CD1c-positive myeloid dendritic cell (primary cell): ENCODE results near the gene GPR162.

Source experiments
- DNase-seq: peaks from one replicate; pipeline ENCODE4 v3.0.0-alpha.2; 2016; ENCODE audit errors: extremely low spot score

The GPR162 gene

GRCh38 chr12:6836851-6837250 is 15.2 kb downstream of the GPR162 start:
- no peak for DNase-seq

GRCh38 chr12:6837370-6838060 is 15.9 kb downstream of the GPR162 start:
- no peak for DNase-seq

GRCh38 chr12:6838854-6839253 is 17.2 kb downstream of the GPR162 start:
- no peak for DNase-seq

GRCh38 chr12:6839482-6840201 is 18.0 kb downstream of the GPR162 start:
- DNase-seq, result no peak

- DNase-seq, result no peak
Observed at GRCh38 chr12:6840330-6840729, 18.7 kb downstream of the GPR162 start.

GRCh38 chr12:6840761-6841515 is 19.3 kb downstream of the GPR162 start, which contains the start of gene GNB3:
TSS of gene GNB3 (plus strand) at chr12:6840925. CDS start at chr12:6841288, 363 bp downstream.
- no peak for DNase-seq

- DNase-seq, result no peak
Observed at GRCh38 chr12:6842075-6842474, 20.5 kb downstream of the GPR162 start.

GRCh38 chr12:6843118-6843902 is 21.7 kb downstream of the GPR162 start:
- DNase-seq, result no peak

- no peak for DNase-seq
Observed at GRCh38 chr12:6845395-6845794, 23.8 kb downstream of the GPR162 start.

- DNase-seq, result no peak
Observed at GRCh38 chr12:6846316-6846869, 24.8 kb downstream of the GPR162 start.

- no peak for DNase-seq
Observed at GRCh38 chr12:6847676-6848075, 26.1 kb downstream of the GPR162 start.

- no peak for DNase-seq
Observed at GRCh38 chr12:6849427-6849826, 27.8 kb downstream of the GPR162 start.

- DNase-seq, result no peak
Observed at GRCh38 chr12:6849976-6850560, 28.4 kb downstream of the GPR162 start.

- no peak for DNase-seq
Observed at GRCh38 chr12:6850796-6851152, 29.2 kb downstream of the GPR162 start.

GRCh38 chr12:6851153-6851920 is 29.7 kb downstream of the GPR162 start, which contains the start of gene CDCA3:
TSS of gene CDCA3 (minus strand) at chr12:6851286. CDS start at chr12:6850952, 334 bp downstream.
- DNase-seq, result peak; percentile 97

GRCh38 chr12:6851921-6852650 is 30.5 kb downstream of the GPR162 start, which contains the start of gene USP5:
TSS of gene USP5 (plus strand) at chr12:6852150. CDS start at chr12:6852180, 30 bp downstream.
- peak; percentile 99 for DNase-seq

GRCh38 chr12:6852651-6853354 is 31.2 kb downstream of the GPR162 start:
- peak; percentile 21 for DNase-seq

- DNase-seq, result no peak
Observed at GRCh38 chr12:6853626-6854025, 32.0 kb downstream of the GPR162 start.

- DNase-seq, result no peak
Observed at GRCh38 chr12:6854036-6854435, 32.4 kb downstream of the GPR162 start.
